WI38 (cell line): ENCODE data around the gene ZNF655.

Experiments used
- H3K4me3 ChIP-seq: 2 replicates; pipeline ENCODE4 v1.5.1; 2011; ENCODE audit warnings: low read depth, mild to moderate bottlenecking, control low read depth, low read length
- TF ChIP-seq, protein P1 (sequence below): IDR thresholded peaks from 2 replicates; pipeline ENCODE4 v1.5.1; 2012; ENCODE audit warnings: low read depth, mild to moderate bottlenecking, control low read depth, low read length

The ZNF655 gene

DNA sequence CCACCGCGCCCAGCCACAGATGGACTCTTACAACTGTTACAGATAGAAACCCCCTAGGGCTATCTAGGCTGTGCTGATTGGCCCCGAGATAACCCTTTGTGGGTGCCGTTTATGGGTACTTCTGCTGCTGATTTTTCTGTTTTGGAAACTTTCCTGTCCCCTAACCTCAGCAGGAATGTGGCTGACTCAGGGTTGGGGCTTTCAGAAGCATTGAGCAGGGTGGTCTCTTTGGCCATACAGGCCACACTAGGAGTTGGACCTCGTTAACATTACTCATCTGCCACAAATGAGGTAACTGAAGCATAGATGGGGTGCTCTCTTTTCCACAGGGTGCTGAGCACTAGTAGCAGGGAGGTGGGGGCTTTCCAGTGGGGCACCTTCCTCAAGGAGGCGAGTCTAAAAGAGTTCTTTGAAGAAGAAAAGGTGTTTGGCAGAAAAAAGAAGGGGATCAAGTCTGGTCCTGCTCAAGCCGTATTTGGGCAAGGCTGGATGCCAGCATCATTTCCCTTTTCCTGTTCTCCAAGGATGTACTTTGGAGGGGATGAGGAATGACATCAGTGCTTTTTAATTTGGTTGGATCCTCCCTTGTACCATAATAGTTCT, 64.8 kb downstream of the ZNF655 start:
- TF ChIP-seq, protein P1, sequence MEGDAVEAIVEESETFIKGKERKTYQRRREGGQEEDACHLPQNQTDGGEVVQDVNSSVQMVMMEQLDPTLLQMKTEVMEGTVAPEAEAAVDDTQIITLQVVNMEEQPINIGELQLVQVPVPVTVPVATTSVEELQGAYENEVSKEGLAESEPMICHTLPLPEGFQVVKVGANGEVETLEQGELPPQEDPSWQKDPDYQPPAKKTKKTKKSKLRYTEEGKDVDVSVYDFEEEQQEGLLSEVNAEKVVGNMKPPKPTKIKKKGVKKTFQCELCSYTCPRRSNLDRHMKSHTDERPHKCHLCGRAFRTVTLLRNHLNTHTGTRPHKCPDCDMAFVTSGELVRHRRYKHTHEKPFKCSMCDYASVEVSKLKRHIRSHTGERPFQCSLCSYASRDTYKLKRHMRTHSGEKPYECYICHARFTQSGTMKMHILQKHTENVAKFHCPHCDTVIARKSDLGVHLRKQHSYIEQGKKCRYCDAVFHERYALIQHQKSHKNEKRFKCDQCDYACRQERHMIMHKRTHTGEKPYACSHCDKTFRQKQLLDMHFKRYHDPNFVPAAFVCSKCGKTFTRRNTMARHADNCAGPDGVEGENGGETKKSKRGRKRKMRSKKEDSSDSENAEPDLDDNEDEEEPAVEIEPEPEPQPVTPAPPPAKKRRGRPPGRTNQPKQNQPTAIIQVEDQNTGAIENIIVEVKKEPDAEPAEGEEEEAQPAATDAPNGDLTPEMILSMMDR, result no peak
- H3K4me3 ChIP-seq, result no peak overlapping the region

DNA sequence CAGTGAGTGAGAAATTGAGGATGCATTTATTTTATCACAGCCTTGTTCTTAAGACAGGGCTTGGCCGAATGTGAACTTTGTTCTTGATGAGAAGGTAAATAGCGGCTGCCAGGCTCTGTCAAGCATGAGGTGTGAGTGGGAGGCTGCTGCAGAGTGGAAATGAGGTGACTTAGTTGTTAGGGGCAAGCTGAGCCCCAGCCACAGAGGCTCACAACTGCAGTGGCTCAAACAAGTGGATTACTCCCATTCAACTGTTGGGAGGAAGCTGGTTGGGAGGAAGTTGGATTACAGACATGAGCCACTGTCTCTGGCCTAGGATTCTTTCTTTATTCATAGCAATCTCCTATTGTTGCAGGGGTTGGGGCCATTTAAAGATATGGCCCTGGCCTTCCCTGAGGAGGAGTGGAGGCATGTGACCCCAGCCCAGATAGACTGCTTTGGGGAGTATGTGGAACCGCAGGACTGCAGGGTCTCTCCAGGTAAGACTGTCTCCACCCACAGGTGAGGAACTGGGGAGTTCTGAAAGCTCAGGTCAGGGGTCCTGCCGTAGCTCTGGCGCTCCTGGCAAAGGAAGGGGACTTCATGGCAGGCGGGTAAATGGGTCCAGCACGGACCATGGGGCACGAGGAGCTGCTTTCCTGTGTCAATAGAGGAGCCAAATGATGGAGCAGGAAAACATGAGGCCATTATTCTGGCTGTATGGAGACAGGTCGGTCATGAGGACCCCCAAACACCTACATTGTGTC, 65.4 kb downstream of the ZNF655 start:
- TF ChIP-seq, protein P1, result no peak
- H3K4me3 ChIP-seq, result no peak overlapping the region

DNA sequence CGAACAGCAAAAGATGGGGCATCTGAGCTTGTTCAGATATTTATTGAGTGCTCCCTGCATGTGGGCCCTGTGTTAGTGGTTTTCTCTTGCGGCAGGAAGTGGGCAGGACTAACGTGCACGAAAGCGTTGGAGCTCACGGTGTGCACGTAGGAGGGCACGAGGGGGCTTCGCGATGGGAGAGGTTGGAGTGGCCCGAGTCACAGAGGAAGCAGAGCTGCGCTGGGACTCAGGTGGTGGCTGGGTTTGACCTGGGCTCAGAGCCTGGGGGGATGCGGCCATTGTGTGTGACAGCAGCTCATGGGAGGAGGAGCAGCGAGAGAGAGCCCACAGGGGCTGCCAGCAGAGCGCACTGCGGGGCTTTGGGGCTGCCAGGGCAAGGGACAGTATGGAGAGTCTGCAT, 66.0 kb downstream of the ZNF655 start:
- TF ChIP-seq, protein P1, result no peak
- no peak overlapping the region for H3K4me3 ChIP-seq

DNA sequence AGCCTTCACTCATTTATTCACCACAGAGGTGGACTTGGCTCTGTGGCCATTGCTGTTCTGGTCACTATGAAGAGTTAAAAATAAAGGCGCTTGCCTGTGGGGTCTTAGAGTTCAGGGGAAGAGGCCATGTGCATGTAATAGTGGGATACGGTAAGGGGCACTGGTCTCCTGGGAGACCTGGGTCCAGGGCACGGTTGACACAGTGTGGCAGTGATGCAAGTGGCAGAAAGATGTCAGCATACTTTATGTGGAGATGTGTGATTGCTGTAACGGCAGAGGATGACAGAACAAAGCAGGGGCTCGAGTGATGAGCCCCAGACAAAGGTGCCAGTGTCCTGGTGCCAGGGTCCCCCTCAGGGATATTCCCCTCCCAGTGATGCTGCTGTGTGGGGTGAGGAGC, 66.9 kb downstream of the ZNF655 start:
- TF ChIP-seq, protein P1, result no peak
- no peak overlapping the region for H3K4me3 ChIP-seq

DNA sequence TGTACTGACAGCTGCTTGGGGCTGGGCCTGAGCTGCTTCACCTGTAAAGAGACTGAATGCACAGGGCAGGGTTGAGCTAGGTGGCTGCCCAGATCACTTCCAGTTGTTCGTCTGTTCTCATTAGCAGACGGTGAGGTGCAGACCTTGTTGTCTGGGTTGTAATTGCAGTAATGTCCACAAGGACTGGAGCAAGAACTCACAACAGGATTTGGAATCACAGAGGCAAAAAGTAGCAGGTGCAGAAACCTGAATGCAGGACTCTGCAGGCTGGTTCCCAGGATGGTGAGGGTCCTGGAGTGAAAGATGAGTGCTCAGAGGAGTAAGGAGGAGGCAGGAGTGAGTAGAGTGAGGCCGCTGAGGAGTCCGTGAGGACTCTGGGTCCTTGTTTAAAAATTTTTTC, 67.5 kb downstream of the ZNF655 start:
- no peak overlapping the region for H3K4me3 ChIP-seq
- TF ChIP-seq, protein P1, result no peak
